Activated naive CD8-positive, alpha-beta T cell treated with anti-CD3 and anti-CD28 coated beads for 36 hours (primary cell): ENCODE results near the gene RAD54L. TPM values are rescaled to one million over a fixed set of nuclear protein-coding genes. Genes with fewer than 3 reads are reported as not detected.
A peak's percentile ranks its signal among the peaks of the same experiment; 100 is the strongest.
"Not testable (repeated sequence)": the region's sequence is repeated elsewhere in the genome, so short reads cannot be mapped to it uniquely, and the experiment has no call there.

Source experiments
- DNase-seq: peaks from one replicate; pipeline ENCODE4 v3.0.0; 2021
- H3K27ac Mint-ChIP-seq: one replicate; pipeline ENCODE4 v1.8.0; 2022; ENCODE audit warnings: mild to moderate bottlenecking, moderate library complexity, mixed read lengths
- H3K27me3 Mint-ChIP-seq: one replicate; pipeline ENCODE4 v1.8.0; 2022; ENCODE audit warnings: mild to moderate bottlenecking, mixed read lengths
- H3K36me3 Mint-ChIP-seq: one replicate; pipeline ENCODE4 v1.8.0; 2021; ENCODE audit warnings: mild to moderate bottlenecking, mixed read lengths
- H3K4me1 Mint-ChIP-seq: one replicate; pipeline ENCODE4 v1.8.0; 2021; ENCODE audit warnings: mixed read lengths
- H3K4me3 Mint-ChIP-seq: one replicate; pipeline ENCODE4 v1.8.0; 2022; ENCODE audit warnings: mild to moderate bottlenecking, moderate library complexity, mixed read lengths
- H3K9me3 Mint-ChIP-seq: one replicate; pipeline ENCODE4 v1.8.0; 2022; ENCODE audit warnings: mixed read lengths
- total RNA-seq, 2 experiments: library from RNA; stranded (reverse); gene quantifications; one replicate each; pipeline ENCODE4 v1.2.3, GENCODE V29; 2021

The RAD54L gene
- total RNA-seq, 2 experiments from 2014 or later: 61.8 to 66.3 TPM

DNA sequence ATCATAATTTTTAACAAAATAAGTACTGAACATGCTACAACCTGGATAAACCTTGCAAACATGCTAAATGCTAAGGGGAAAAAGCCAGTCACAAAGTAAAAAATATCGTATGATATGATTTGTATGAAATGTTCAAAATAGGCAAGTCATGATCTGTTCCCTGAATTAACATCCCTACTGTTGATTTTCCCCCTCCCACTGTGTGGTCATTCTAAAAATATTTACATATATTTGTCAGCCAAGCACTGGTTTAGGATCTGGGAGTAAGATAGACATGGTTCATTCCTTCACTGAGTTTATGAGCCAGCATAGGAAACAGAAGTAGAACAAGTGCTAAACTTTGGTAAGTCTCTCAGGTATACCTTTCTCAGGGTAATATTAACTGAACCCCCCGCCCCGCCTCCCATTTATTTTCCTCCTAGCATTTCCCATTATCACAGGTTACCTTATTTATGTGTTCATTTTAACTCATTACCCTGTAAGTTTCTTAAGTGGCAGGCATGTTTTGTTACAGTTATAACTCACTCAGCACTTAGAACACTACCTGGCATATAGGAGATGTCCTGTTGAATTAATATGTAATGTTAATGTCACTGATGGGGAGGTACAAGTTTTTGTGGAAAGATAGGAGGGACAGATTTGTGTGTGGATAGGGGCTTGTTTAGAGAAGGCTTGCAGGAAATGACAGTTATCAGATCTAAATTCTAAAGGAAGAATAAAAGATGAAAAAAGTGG, 68.3 kb downstream of the RAD54L start:
- no peak for DNase-seq
- no peaks in the 10 kb centered on the region for H3K4me1 Mint-ChIP-seq
- H3K4me3 Mint-ChIP-seq: no peak overlapping the region
- peaks cover 26% of the 10 kb centered on the region for H3K36me3 Mint-ChIP-seq
- peak overlapping the region; percentile 19 for H3K27ac Mint-ChIP-seq
- H3K9me3 Mint-ChIP-seq: no peaks in the 10 kb centered on the region
- no peaks in the 10 kb centered on the region for H3K27me3 Mint-ChIP-seq

DNA sequence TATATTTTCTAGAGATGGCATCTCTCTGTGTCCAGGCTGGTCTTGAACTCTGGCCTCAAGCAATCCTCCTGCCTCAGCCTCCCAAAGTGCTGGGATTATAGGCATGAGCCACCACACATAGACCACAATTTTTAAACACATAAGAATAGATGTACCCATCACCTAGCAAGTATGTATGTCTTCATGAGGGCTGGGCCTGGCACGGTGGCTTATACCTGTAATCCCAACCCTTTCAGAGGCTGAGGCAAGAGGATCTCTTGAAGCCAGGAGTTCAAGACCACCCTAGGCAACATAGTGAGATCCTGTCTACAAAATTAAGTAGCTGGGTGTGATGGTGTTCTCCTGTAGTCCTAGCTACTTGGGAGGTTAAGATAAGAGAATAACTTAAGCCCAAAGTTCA, 69.8 kb downstream of the RAD54L start:
- no peak overlapping the region for H3K4me3 Mint-ChIP-seq
- no peaks in the 10 kb centered on the region for H3K9me3 Mint-ChIP-seq
- no peak for DNase-seq
- peaks cover 19% of the 10 kb centered on the region for H3K36me3 Mint-ChIP-seq
- H3K4me1 Mint-ChIP-seq: no peaks in the 10 kb centered on the region
- no peaks in the 10 kb centered on the region for H3K27me3 Mint-ChIP-seq
- H3K27ac Mint-ChIP-seq: no peak overlapping the region

DNA sequence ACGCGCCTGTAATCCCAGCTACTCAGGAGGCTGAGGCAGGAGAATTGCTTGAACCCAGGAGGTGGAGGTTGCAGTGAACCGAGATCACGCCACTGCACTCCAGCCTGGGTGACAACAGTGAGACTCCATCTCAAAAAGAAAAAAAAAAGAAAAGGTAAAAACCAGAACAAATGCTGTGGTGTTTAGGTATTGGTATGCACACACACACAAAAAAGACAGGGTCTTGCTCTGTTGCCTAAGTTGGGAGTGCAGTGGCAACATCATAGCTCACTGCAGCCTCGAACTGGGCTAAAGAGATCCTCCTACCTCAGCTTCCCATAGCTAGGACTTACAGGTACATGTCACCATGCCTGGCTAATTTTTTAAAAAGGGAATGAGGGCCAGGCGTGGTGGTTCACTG, 71.7 kb downstream of the RAD54L start:
- H3K4me1 Mint-ChIP-seq, H3K4me3 Mint-ChIP-seq, H3K9me3 Mint-ChIP-seq, DNase-seq, H3K27ac Mint-ChIP-seq, H3K27me3 Mint-ChIP-seq: not testable (repeated sequence)
- peaks cover 14% of the 10 kb centered on the region for H3K36me3 Mint-ChIP-seq

DNA sequence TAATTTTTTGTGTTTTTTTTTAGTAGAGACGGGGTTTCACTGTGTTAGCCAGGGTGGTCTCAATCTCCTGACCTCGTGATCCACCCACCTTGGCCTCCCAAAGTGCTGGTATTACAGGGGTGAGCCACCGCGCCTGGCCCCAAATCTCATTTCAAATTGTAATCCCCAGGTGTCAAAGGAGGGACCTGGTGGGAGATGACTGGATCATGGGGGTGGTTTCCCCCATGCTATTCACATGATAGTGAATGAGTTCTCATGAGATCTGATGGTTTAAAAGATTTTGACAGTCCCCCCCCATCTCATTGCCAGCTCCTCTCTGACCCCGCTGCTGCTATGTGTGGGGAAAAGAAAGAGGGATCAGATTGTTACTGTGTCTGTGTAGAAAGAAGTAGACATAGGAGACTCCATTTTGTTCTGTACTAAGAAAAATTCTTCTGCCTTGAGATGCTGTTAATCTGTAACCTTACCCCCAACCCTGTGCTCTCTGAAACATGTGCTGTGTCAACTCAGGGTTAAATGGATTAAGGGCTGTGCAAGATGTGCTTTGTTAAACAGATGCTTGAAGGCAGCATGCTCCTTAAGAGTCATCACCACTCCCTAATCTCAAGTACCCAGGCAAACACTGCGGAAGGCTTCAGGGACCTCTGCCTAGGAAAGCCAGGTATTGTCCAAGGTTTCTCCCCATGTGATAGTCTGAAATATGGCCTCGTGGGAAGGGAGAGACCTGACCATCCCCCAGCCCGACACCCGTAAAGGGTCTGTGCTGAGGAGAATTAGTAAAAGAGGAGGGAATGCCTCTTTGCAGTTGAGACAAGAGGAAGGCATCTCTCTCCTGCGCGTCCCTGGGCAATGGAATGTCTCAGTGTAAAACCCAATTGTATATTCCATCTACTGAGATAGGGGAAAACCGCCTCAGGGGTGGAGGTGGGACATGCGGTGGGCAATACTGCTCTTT, 72.7 kb downstream of the RAD54L start:
- H3K9me3 Mint-ChIP-seq, DNase-seq, H3K27ac Mint-ChIP-seq, H3K4me1 Mint-ChIP-seq, H3K4me3 Mint-ChIP-seq, H3K27me3 Mint-ChIP-seq: not testable (repeated sequence)
- peaks cover 10% of the 10 kb centered on the region for H3K36me3 Mint-ChIP-seq

DNA sequence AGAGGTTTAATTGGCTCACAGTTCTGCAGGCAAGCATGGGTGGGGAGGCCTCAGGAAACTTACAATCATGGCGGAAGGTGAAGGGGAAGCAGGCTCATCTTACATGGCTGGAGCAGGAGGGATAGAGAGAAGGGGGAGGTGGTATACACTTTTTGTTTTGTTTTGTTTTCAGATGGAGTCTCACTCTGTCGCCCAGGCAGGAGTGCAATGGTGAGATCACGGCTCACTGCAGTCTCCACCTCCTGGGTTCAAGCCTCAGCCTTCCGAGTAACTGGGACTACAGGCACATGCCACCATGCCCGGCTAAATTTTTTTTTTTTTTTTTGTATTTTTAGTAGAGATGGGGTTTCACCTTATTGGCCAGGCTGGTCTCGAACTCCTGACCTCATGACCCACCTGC, 74.6 kb downstream of the RAD54L start:
- DNase-seq, H3K27ac Mint-ChIP-seq, H3K36me3 Mint-ChIP-seq, H3K4me1 Mint-ChIP-seq, H3K4me3 Mint-ChIP-seq, H3K9me3 Mint-ChIP-seq, H3K27me3 Mint-ChIP-seq: not testable (repeated sequence)

DNA sequence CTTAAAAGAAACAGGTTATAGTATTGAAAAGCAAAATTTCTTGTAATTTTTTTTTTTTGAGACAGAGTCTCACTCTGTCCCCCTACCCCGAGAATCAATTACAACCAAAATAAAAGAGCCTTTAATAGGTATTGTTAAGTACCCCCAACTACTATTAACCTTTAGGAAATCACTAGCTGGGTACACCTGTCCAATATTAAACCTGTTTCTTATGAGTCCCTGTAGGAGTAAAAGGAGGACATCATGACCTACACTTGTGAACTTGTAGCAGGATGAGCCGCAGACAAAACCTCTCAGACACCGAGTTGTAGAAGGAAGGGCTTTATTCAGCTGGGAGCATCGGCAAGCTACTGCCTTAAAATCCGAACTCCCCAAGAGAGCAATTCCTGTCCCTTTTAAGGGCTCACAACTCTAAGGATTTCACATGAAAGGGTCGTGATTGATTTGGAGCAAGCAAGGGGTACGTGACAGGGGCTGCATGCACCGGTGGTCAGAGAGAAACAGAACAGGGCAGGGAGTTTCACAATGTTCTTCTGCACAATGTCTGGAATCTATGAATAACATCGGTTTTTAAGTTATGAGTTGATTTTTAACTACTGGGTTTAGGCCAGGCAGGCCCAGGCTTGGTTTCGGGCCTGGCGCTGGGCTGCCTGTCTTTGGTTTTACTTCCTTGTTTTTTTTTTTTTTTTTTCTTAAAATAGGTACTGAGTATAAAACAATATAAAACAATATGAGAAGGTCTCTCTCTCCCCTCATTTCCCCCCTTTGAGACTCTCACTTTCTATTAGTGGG, 77.9 kb downstream of the RAD54L start:
- not testable (repeated sequence) for DNase-seq

More for the DNA sequence above, 77.9 kb downstream of the RAD54L start:
- not testable (repeated sequence) for H3K4me1 Mint-ChIP-seq, H3K4me3 Mint-ChIP-seq, H3K9me3 Mint-ChIP-seq, H3K27ac Mint-ChIP-seq, H3K36me3 Mint-ChIP-seq, H3K27me3 Mint-ChIP-seq

Other genes with a start within 250 kb of the RAD54L start
- gene PIK3R3, start 115.1 kb upstream of the RAD54L start, total RNA-seq: 1 to 10 TPM; 1.1 to 1.8 TPM
- gene TSPAN1, start 72.7 kb upstream of the RAD54L start, total RNA-seq: under 1 TPM in 1 of 2 experiments, not detected in 1; 0.28 TPM
- gene P3R3URF, start 71.3 kb upstream of the RAD54L start, total RNA-seq: not detected
- 10 to 100 TPM; 34.3 to 38.8 TPM for gene POMGNT1, start 49.3 kb upstream of the RAD54L start, total RNA-seq
- not detected for gene LURAP1, start 44.4 kb upstream of the RAD54L start, total RNA-seq
- gene LRRC41, start 55.9 kb downstream of the RAD54L start, total RNA-seq: 10 to 100 TPM; 33.6 to 35.6 TPM
- gene UQCRH, start 55.9 kb downstream of the RAD54L start, total RNA-seq: 100 to 1,000 TPM; 455 to 457 TPM
- 10 to 100 TPM; 32.0 to 32.5 TPM for gene NSUN4, start 93.0 kb downstream of the RAD54L start, total RNA-seq
- gene FAAH, start 146.6 kb downstream of the RAD54L start, total RNA-seq: 1 to 10 TPM; 2.8 to 3.4 TPM
- gene DMBX1, start 242.1 kb downstream of the RAD54L start, total RNA-seq: not detected